Skeletal muscle tissue (tissue), 4 donors: ENCODE measurements around the gene DNAJB2. TPM values are rescaled to one million over a fixed set of nuclear protein-coding genes. Genes with fewer than 3 reads are reported as not detected.
A peak's percentile ranks its signal among the peaks of the same experiment; 100 is the strongest.

Experiments
- H3K27ac ChIP-seq: one replicate; pipeline ENCODE4 v1.7.0; 2013; ENCODE audit warnings: mild to moderate bottlenecking, low read depth, low read length, inconsistent platforms
- H3K27me3 ChIP-seq, 3 donors: one replicate each; pipeline ENCODE4 v1.7.0; 2013; ENCODE audit warnings: low read length in 3 of 3; ENCODE audit not compliant: control insufficient read depth in 3 of 3, insufficient read depth in 3 of 3
- H3K36me3 ChIP-seq, 3 donors: one replicate each; pipeline ENCODE4 v1.7.0; 2013; ENCODE audit warnings: low read length in 3 of 3; ENCODE audit not compliant: control insufficient read depth in 3 of 3, insufficient read depth in 3 of 3
- H3K4me1 ChIP-seq, 3 donors: one replicate each; pipeline ENCODE4 v1.7.0; 2013; ENCODE audit warnings: low read length in 3 of 3, mild to moderate bottlenecking in 3 of 3; ENCODE audit not compliant: control insufficient read depth in 3 of 3, insufficient read depth in 3 of 3
- H3K4me3 ChIP-seq, 3 donors: one replicate each; pipeline ENCODE4 v1.7.0; 2013; ENCODE audit warnings: low read length in 3 of 3
- H3K9ac ChIP-seq, 3 donors: one replicate each; pipeline ENCODE4 v1.7.0; 2013; ENCODE audit warnings: low read length in 3 of 3, mild to moderate bottlenecking in 3 of 3, moderate library complexity in 2 of 3, low read depth in 1 of 3
- H3K9me3 ChIP-seq, 3 donors: one replicate each; pipeline ENCODE4 v1.7.0; 2013; ENCODE audit warnings: low read length in 3 of 3; ENCODE audit not compliant: control insufficient read depth in 3 of 3
- total RNA-seq: library from RNA; depleted of rRNA; stranded (reverse); fragments of >200 nt; gene quantifications from one replicate; pipeline ENCODE4 v1.2.3, GENCODE V29; 2014
- donor health status: Osteomylitis.

The DNAJB2 gene
- total RNA-seq: 49.6 TPM

DNA sequence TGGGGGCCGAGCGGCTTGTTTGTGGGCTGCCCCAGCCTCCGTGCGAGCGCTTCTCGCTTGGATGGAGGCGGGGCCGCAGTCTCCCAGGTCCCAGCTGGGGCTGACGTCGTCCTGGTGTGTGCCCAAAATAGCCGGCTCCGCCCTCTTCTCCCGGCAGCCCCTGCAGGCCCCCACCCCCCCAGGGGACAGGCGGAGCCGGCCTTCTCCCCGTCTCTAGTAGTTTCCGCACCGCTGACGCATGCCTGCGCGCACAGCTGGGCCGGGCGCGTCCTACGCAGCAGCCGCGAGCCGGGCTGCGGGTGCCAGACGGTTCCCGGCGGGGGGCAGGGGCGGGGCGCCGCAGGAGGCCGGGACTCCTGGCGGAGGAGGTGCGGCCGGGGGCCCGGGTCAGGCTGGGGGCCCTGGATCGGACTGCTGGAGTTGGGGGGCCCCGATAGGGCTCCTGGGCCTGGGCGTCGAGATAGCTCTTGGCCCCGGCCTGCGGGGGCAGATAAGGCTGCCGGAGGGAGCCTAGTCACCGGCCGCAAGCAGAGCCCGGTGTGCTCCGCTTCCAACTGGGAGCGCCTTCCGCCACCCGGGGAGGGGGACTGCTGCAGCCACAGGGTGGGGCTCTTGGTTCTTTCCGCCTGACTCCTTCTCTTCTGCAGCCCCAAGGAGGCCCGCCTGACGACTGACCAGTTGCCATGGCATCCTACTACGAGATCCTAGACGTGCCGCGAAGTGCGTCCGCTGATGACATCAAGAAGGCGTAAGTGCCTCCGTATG is at the start of gene DNAJB2:
Gene DNAJB2, plus strand, starts transcription at position 216 of the 765 bp plus-strand sequence. Its CDS starts 468 bp downstream, at position 684.
- peak within 1 kb of the TSS; percentile 87 to 92 (median 88) for H3K4me3 ChIP-seq
- no peaks in the 10 kb centered on the region for H3K27me3 ChIP-seq
- peaks cover 33 to 49% (median 35%) of the 10 kb centered on the region in 3 donors for H3K4me1 ChIP-seq
- H3K36me3 ChIP-seq: peaks cover 39 to 40% (median 39%) of the 10 kb centered on the region in 3 donors
- peak within 1 kb of the TSS; percentile 90 for H3K27ac ChIP-seq
- H3K9me3 ChIP-seq: no peaks in the 10 kb centered on the region
- peak within 1 kb of the TSS; percentile 90 to 94 (median 91) for H3K9ac ChIP-seq

DNA sequence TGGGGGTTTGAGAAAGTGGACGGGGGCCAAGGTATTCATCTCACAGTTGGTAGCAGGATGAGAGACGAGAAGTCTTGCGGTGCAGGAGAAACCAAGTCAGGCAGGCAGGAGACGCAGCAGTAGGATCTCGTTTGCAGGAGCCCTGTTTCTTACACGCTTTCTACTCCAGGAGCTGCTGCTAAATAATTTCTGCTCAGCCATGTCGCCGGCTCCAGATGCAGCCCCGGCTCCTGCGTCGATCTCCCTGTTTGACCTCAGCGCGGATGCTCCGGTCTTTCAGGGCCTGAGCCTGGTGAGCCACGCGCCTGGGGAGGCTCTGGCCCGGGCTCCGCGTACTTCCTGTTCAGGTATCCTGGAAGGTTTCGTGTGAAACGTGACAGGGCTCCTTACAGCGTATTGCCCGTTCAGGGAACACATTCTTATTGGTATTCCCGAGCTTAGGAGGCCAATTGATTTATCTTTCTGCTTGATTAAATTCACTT is 49.1 kb upstream of the DNAJB2 start:
- H3K4me1 ChIP-seq: peaks cover 23 to 30% (median 25%) of the 10 kb centered on the region in 3 donors
- peak overlapping the region; percentile 84 to 98 (median 92) for H3K4me3 ChIP-seq
- H3K27ac ChIP-seq: peak overlapping the region; percentile 93
- H3K9me3 ChIP-seq: no peaks in the 10 kb centered on the region
- peaks cover 40 to 54% (median 52%) of the 10 kb centered on the region in 3 donors for H3K36me3 ChIP-seq
- peak overlapping the region; percentile 91 to 96 (median 95) for H3K9ac ChIP-seq
- H3K27me3 ChIP-seq: no peaks in the 10 kb centered on the region

DNA sequence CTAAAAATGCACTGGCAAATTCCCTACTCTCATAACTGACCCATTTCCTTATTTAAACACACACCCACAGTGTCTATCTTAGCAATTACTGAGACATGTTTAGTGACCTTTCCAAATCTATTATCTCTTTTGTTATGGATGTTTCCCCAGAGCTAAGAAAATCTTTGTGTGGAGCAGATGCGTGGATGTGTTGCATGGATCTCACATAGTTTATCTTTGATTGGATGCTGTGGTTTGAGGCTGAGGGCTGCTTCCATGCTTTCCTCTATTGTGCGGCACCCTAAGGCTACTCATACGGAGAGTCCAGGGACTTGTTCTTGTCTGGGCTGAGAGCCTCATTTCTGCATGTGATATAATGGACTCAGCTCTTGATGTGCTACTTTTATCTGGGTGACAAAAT is 44.8 kb upstream of the DNAJB2 start:
- H3K27me3 ChIP-seq: no peaks in the 10 kb centered on the region
- no peak overlapping the region for H3K9ac ChIP-seq
- no peaks in the 10 kb centered on the region for H3K9me3 ChIP-seq
- no peak overlapping the region for H3K4me3 ChIP-seq
- H3K27ac ChIP-seq: no peak overlapping the region
- peaks cover 8 to 12% (median 9%) of the 10 kb centered on the region in 3 donors for H3K4me1 ChIP-seq
- peaks cover 48 to 70% (median 68%) of the 10 kb centered on the region in 3 donors for H3K36me3 ChIP-seq

DNA sequence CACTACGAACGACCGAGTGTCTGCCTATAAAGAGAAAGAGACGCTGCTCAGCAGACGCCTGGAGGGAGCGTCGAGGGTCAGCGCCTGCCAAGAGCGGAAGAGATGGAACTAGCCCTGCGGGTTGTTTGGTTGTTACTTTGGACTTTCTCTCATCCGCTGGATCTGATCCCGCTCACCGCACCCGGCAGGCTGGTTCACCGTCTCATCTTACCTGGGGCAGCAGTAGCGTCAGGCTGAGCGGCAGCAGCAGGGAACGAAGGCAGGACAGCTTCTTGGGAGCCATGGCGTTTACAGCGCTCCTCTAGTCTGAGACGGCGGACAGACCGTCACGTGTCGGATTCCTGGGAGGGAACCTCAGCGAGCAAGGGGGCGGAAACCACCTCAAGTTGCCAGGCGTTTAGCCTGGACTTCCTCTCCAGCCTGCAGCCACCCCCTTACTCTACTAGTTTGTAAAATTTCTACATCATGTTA is 35.8 kb upstream of the DNAJB2 start:
- Histone ChIP-seq H3K4me3 (peak overlapping the region in 2 of 3 donors; percentile 34 to 63), H3K9me3 (no peaks in the 10 kb centered on the region), H3K36me3 (peaks cover 8 to 15% (median 11%) of the 10 kb centered on the region in 3 donors), H3K9ac (no peak overlapping the region), H3K4me1 (peaks cover 28 to 40% (median 34%) of the 10 kb centered on the region in 3 donors), H3K27me3 (no peaks in the 10 kb centered on the region), H3K27ac (no peak overlapping the region)

DNA sequence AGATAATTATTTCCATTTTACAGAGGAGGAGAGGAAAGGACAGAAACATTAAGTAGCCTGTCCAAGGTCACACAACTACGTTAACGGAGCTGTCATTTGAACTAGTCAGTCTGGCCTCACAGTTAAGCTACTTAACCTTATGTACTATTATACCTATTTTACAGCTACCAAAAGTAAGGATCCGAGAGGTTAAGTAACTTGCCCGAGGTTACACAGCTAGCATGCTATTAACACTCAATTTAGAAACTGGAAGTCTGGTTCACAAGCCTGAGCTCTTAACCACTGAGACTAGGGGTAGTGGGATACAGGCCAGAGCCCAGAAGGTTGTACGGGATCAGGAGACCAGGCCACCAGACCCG is 34.4 kb upstream of the DNAJB2 start:
- H3K27me3 ChIP-seq: no peaks in the 10 kb centered on the region
- peak overlapping the region; percentile 94 to 96 (median 95) for H3K9ac ChIP-seq
- H3K27ac ChIP-seq: peak overlapping the region; percentile 86
- H3K9me3 ChIP-seq: no peaks in the 10 kb centered on the region
- peaks cover 42 to 54% (median 47%) of the 10 kb centered on the region in 3 donors for H3K4me1 ChIP-seq
- peaks cover 18 to 24% (median 24%) of the 10 kb centered on the region in 3 donors for H3K36me3 ChIP-seq
- peak overlapping the region; percentile 89 to 97 (median 95) for H3K4me3 ChIP-seq

DNA sequence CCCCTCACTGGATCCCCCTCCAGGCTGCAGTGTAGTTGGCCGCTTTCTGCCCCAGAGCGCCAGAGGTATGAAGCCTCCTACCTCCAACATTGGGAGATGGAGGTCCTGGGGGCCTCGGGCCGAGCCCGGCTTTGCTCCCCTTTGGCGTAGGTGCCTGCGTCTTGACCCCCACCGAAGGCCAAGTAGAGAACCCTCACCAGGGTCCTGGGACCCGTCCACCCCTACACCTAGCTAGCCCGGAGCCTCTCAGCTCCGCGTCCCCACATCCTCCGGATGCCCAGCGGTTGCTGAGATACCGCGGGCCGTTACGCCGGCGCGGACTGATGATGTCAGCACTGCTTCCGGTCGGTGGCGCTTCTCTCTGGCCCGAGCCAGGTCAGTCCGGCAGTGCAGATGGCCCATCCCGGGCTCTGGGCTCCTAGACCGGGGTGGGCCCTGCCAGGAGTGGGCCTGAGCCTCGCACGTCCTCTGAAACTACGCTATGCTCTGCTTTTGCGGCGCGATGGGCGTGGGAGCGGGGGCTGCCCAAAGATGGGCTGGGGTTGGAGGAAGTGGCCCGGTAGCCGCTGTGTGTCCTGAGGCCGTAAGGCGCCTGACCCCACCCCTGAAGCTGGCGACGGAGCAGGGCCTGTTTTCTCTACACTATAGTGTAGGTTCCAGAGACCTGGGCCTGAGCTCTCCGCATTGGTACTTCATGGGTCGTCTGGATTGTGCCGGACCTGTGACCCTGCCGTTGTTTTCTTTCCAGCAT is 33.8 kb upstream of the DNAJB2 start, which contains the start of the genes GLB1L and STK16:
Gene GLB1L, minus strand, starts transcription at position 297 of the 751 bp plus-strand sequence. CDS start 1,871 bp downstream, outside the sequence.
Gene STK16, plus strand, starts transcription at position 332 of the 751 bp plus-strand sequence. CDS start 521 bp downstream, outside the sequence.
- peaks cover 23 to 30% (median 29%) of the 10 kb centered on the region in 3 donors for H3K36me3 ChIP-seq
- peak within 1 kb of the TSS; percentile 86 for H3K27ac ChIP-seq
- H3K4me3 ChIP-seq: peak within 1 kb of the TSS; percentile 89 to 97 (median 95)
- H3K9ac ChIP-seq: peak within 1 kb of the TSS; percentile 94 to 96 (median 95)
- peaks cover 47 to 60% (median 53%) of the 10 kb centered on the region in 3 donors for H3K4me1 ChIP-seq
- H3K9me3 ChIP-seq: no peaks in the 10 kb centered on the region
- no peaks in the 10 kb centered on the region for H3K27me3 ChIP-seq

DNA sequence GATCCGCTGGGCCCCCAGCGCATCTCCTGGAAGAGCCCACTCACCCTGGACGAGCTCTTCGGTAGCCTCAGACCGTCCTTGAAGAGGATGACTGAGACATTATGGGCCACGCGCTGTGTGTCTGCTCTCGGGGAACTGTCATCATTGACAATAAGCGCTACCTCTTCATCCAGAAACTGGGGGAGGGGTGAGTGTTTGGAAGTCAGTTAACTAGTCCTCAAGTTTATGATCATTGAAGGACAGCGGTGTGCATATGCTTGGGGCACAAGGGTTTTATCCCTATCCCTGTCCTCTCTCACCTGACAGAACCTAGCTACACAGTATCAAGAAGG is 33.3 kb upstream of the DNAJB2 start:
- Histone ChIP-seq H3K9ac (peak overlapping the region; percentile 94 to 96 (median 95)), H3K4me3 (peak overlapping the region; percentile 89 to 97 (median 95)), H3K4me1 (peaks cover 52 to 65% (median 58%) of the 10 kb centered on the region in 3 donors), H3K36me3 (peaks cover 29 to 35% (median 35%) of the 10 kb centered on the region in 3 donors), H3K27ac (peak overlapping the region; percentile 86), H3K9me3 (no peaks in the 10 kb centered on the region), H3K27me3 (no peaks in the 10 kb centered on the region)

DNA sequence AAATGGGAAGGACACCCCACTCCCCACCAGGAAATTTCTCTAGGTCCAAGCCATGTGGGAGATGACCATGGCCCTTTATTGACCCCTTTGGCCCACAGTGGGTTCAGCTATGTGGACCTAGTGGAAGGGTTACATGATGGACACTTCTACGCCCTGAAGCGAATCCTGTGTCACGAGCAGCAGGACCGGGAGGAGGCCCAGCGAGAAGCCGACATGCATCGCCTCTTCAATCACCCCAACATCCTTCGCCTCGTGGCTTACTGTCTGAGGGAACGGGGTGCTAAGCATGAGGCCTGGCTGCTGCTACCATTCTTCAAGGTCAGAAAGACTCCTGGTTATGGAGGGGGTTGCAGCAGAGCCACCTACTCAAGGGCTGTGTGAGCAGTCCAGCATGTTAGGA is 32.6 kb upstream of the DNAJB2 start:
- Histone ChIP-seq H3K4me1 (peaks cover 59 to 72% (median 65%) of the 10 kb centered on the region in 3 donors), H3K27me3 (no peaks in the 10 kb centered on the region), H3K4me3 (no peak overlapping the region), H3K9me3 (no peaks in the 10 kb centered on the region), H3K27ac (no peak overlapping the region), H3K9ac (peak overlapping the region in 1 of 3 donors; percentile 95), H3K36me3 (peaks cover 36 to 42% (median 42%) of the 10 kb centered on the region in 3 donors)

DNA sequence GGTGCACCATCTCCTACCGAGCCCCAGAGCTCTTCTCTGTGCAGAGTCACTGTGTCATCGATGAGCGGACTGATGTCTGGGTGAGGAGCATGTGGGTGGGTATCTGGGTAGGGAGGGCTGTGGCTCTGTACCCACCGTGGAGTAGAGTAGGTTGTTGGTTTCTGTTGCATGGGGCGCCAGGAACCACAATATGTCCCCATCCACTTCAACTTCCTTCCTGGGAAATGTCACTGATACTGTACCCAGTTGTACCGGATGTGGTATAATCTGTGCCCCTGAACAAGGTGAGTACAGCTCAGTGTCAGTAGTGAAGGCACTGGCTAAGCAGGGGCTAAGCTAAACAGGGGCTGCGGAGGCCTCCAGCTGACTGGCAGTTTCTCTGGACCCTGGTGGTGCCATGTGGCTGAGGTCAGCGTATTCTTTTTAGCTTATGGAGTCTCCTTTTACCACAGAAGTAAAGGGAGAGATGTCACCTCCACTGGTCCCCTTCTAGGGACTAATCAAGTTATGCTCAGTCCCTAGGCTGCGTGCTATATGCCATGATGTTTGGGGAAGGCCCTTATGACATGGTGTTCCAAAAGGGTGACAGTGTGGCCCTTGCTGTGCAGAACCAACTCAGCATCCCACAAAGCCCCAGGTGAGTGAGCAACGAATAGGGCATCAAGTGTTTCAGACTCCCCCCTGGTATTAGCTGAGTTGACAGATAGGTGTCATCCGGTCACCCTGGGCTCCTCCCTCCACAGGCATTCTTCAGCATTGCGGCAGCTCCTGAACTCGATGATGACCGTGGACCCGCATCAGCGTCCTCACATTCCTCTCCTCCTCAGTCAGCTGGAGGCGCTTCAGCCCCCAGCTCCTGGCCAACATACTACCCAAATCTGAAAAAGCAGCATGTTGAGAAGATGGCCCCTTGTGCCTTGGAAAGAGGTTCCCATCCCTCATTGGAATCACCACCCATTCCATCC is 31.2 kb upstream of the DNAJB2 start:
- Histone ChIP-seq H3K4me3 (peak overlapping the region in 1 of 3 donors; percentile 2), H3K36me3 (peaks cover 40 to 48% (median 46%) of the 10 kb centered on the region in 3 donors), H3K9ac (peak overlapping the region in 1 of 3 donors; percentile 51), H3K27me3 (no peaks in the 10 kb centered on the region), H3K9me3 (no peaks in the 10 kb centered on the region), H3K27ac (peak overlapping the region; percentile 34), H3K4me1 (peaks cover 72 to 86% (median 75%) of the 10 kb centered on the region in 3 donors)
